ENCODE measurements around the gene ERMARD.
A peak's percentile ranks its signal among the peaks of the same experiment; 100 is the strongest.

Gene ERMARD

GRCh38 chr6:169738204-169738975, 13.0 kb upstream of the ERMARD start:
- DNase-seq (ENCODE audit: low read depth), result no peak
- TF ChIP-seq, protein P1, sequence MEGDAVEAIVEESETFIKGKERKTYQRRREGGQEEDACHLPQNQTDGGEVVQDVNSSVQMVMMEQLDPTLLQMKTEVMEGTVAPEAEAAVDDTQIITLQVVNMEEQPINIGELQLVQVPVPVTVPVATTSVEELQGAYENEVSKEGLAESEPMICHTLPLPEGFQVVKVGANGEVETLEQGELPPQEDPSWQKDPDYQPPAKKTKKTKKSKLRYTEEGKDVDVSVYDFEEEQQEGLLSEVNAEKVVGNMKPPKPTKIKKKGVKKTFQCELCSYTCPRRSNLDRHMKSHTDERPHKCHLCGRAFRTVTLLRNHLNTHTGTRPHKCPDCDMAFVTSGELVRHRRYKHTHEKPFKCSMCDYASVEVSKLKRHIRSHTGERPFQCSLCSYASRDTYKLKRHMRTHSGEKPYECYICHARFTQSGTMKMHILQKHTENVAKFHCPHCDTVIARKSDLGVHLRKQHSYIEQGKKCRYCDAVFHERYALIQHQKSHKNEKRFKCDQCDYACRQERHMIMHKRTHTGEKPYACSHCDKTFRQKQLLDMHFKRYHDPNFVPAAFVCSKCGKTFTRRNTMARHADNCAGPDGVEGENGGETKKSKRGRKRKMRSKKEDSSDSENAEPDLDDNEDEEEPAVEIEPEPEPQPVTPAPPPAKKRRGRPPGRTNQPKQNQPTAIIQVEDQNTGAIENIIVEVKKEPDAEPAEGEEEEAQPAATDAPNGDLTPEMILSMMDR (conservative IDR thresholded peaks at IDR 0.05; ENCODE audit: low read depth, low read length), result no peak
- no peak overlapping the region for H3K4me3 ChIP-seq (ENCODE audit: low read length)

GRCh38 chr6:169738976-169739529, 12.4 kb upstream of the ERMARD start:
- TF ChIP-seq, protein P1 (conservative IDR thresholded peaks at IDR 0.05; ENCODE audit: low read depth, low read length), result no peak
- no peak overlapping the region for H3K4me3 ChIP-seq (ENCODE audit: low read length)
- DNase-seq (ENCODE audit: low read depth), result peak; percentile 82

GRCh38 chr6:169741344-169741743, 10.1 kb upstream of the ERMARD start:
- TF ChIP-seq, protein P1 (conservative IDR thresholded peaks at IDR 0.05; ENCODE audit: low read depth, low read length), result no peak
- no peak for DNase-seq (ENCODE audit: low read depth)

DNA sequence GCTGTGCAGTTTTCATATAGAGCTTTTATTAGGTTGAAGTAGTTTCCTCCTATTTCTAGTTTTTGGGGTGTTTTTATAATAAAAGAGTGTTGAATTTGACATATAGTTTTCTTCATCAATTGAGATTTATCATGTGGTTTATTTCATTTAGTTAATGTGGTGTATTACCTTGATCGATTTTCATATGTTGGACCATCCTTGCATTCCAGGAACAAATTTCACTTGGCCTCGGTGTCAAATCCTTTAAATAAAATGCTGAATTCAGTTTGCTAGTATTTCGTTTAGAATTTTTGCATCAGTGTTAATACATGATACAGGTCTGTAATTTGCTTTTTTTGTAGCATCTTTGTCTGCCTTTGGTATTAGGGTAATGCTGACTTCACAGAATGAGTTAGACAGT, 6.0 kb upstream of the ERMARD start:
- no peak for DNase-seq (ENCODE audit: low read depth)
- H3K4me3 ChIP-seq (ENCODE audit: low read length), result no peak overlapping the region
- TF ChIP-seq, protein P1 (conservative IDR thresholded peaks at IDR 0.05; ENCODE audit: low read depth, low read length), result no peak

More at GRCh38 chr6:169741344-169741743, 10.1 kb upstream of the ERMARD start:
- H3K4me3 ChIP-seq (ENCODE audit: low read length), result no peak overlapping the region

GRCh38 chr6:169746556-169746955, 4.9 kb upstream of the ERMARD start:
- DNase-seq (ENCODE audit: low read depth), result no peak
- H3K4me3 ChIP-seq (ENCODE audit: low read length), result no peak overlapping the region
- TF ChIP-seq, protein P1 (conservative IDR thresholded peaks at IDR 0.05; ENCODE audit: low read depth, low read length), result no peak

- DNase-seq (ENCODE audit: low read depth), result no peak
Measured at GRCh38 chr6:169752074-169752623, 727 bp downstream of the ERMARD start.

More at GRCh38 chr6:169752074-169752623, 727 bp downstream of the ERMARD start:
- peak overlapping the region; percentile 77 for H3K4me3 ChIP-seq (ENCODE audit: low read length)
- TF ChIP-seq, protein P1 (conservative IDR thresholded peaks at IDR 0.05; ENCODE audit: low read depth, low read length), result no peak

All from retinal pigment epithelial cell (primary cell).